ENCODE measurements around the gene SLC39A11. TPM values are rescaled to one million over a fixed set of nuclear protein-coding genes. Genes with fewer than 3 reads are reported as not detected.

SLC39A11 gene
- total RNA-seq, 4 donors from 2014 or later: 45.2 to 59.5 (median 49.2) TPM

GRCh38 chr17:72651988-72652387 is 440.5 kb downstream of the SLC39A11 start:
- no peak overlapping the region for H3K4me3 ChIP-seq
- H3K9me3 ChIP-seq: no peaks in the 10 kb centered on the region
- H3K27me3 ChIP-seq: no peaks in the 10 kb centered on the region
- H3K4me1 ChIP-seq: no peaks in the 10 kb centered on the region
- TF ChIP-seq, protein P1, sequence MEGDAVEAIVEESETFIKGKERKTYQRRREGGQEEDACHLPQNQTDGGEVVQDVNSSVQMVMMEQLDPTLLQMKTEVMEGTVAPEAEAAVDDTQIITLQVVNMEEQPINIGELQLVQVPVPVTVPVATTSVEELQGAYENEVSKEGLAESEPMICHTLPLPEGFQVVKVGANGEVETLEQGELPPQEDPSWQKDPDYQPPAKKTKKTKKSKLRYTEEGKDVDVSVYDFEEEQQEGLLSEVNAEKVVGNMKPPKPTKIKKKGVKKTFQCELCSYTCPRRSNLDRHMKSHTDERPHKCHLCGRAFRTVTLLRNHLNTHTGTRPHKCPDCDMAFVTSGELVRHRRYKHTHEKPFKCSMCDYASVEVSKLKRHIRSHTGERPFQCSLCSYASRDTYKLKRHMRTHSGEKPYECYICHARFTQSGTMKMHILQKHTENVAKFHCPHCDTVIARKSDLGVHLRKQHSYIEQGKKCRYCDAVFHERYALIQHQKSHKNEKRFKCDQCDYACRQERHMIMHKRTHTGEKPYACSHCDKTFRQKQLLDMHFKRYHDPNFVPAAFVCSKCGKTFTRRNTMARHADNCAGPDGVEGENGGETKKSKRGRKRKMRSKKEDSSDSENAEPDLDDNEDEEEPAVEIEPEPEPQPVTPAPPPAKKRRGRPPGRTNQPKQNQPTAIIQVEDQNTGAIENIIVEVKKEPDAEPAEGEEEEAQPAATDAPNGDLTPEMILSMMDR (IDR thresholded peaks at IDR 0.05): no peak
- no peak for TF ChIP-seq EP300 (IDR thresholded peaks at IDR 0.05)
- no peak for TF ChIP-seq POLR2AphosphoS5 (IDR thresholded peaks at IDR 0.05)
- TF ChIP-seq POLR2A (IDR thresholded peaks at IDR 0.05): no peak
- no peak overlapping the region for H3K27ac ChIP-seq
- DNase-seq (ENCODE audit: low spot score in 2 of 2): no peak
- H3K36me3 ChIP-seq: peaks cover 13% of the 10 kb centered on the region

GRCh38 chr17:72648702-72649101 is 443.8 kb downstream of the SLC39A11 start:
- DNase-seq (ENCODE audit: low spot score in 2 of 2): no peak
- peaks cover 16% of the 10 kb centered on the region for H3K36me3 ChIP-seq
- no peaks in the 10 kb centered on the region for H3K27me3 ChIP-seq
- H3K4me1 ChIP-seq: no peaks in the 10 kb centered on the region
- TF ChIP-seq EP300 (IDR thresholded peaks at IDR 0.05): no peak
- no peak for TF ChIP-seq POLR2A (IDR thresholded peaks at IDR 0.05)
- TF ChIP-seq POLR2AphosphoS5 (IDR thresholded peaks at IDR 0.05): no peak
- TF ChIP-seq, protein P1 (IDR thresholded peaks at IDR 0.05): no peak
- no peaks in the 10 kb centered on the region for H3K9me3 ChIP-seq
- 94% methylated on average over 10 of the region's 11 CpGs for WGBS
- H3K4me3 ChIP-seq: no peak overlapping the region
- no peak overlapping the region for H3K27ac ChIP-seq

GRCh38 chr17:72646176-72646575 is 446.3 kb downstream of the SLC39A11 start:
- WGBS: 80% methylated on average over 2 of the region's 2 CpGs
- Histone ChIP-seq H3K27ac (no peak overlapping the region), H3K36me3 (peaks cover 16% of the 10 kb centered on the region), H3K4me1 (no peaks in the 10 kb centered on the region), H3K27me3 (no peaks in the 10 kb centered on the region), H3K9me3 (no peaks in the 10 kb centered on the region), H3K4me3 (no peak overlapping the region)
- TF ChIP-seq POLR2A (IDR thresholded peaks at IDR 0.05): no peak
- TF ChIP-seq POLR2AphosphoS5 (IDR thresholded peaks at IDR 0.05): no peak
- TF ChIP-seq EP300 (IDR thresholded peaks at IDR 0.05): no peak
- TF ChIP-seq, protein P1 (IDR thresholded peaks at IDR 0.05): no peak
- DNase-seq (ENCODE audit: low spot score in 2 of 2): no peak

GRCh38 chr17:72644492-72644891 is 448.0 kb downstream of the SLC39A11 start:
- WGBS: 88% methylated on average over 4 of the region's 4 CpGs
- Histone ChIP-seq H3K27me3 (no peaks in the 10 kb centered on the region), H3K27ac (no peak overlapping the region), H3K9me3 (no peaks in the 10 kb centered on the region), H3K4me1 (no peaks in the 10 kb centered on the region), H3K4me3 (no peak overlapping the region), H3K36me3 (peaks cover 16% of the 10 kb centered on the region)
- no peak for DNase-seq (ENCODE audit: low spot score in 2 of 2)
- TF ChIP-seq POLR2AphosphoS5 (IDR thresholded peaks at IDR 0.05): no peak
- TF ChIP-seq POLR2A (IDR thresholded peaks at IDR 0.05): no peak

DNA sequence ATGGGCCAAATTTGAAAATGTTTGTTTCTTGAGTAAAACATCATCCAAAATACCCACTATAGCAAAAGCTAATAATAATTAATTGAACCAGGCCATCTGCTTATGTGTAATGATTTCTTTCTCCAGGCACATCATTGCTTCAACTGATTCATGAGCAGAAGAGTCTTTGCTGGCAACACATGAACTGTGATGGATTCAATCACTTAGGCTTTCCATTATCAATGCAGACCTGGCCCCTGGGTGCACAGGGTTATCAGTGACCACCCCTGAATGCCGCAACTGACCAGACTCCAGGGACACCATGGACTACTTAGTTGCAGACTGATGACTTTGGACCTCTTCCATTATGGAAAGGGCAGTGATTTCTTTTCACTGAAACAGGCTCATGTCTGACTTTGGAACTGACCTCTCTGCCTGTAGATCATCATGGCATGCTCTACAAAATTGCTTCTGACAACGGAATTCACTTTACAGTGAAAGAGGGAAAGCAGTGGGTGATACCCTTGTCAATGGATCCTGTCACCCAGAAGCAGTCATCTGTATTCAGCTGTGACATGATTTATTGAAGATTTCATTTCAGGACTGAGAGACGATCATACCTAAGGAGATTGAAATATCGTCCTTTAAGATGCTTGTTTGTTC is 448.8 kb downstream of the SLC39A11 start:
- no peaks in the 10 kb centered on the region for H3K27me3 ChIP-seq
- no peaks in the 10 kb centered on the region for H3K9me3 ChIP-seq
- no peak overlapping the region for H3K27ac ChIP-seq
- H3K36me3 ChIP-seq: peaks cover 12% of the 10 kb centered on the region
- H3K4me1 ChIP-seq: no peaks in the 10 kb centered on the region
- H3K4me3 ChIP-seq: no peak overlapping the region
- 90% methylated on average over 4 of the region's 4 CpGs for WGBS
- no peak for DNase-seq (ENCODE audit: low spot score in 2 of 2)
- TF ChIP-seq EP300 (IDR thresholded peaks at IDR 0.05) (no peak), POLR2A (IDR thresholded peaks at IDR 0.05) (no peak), POLR2AphosphoS5 (IDR thresholded peaks at IDR 0.05) (no peak)
- TF ChIP-seq, protein P1 (IDR thresholded peaks at IDR 0.05): no peak

DNA sequence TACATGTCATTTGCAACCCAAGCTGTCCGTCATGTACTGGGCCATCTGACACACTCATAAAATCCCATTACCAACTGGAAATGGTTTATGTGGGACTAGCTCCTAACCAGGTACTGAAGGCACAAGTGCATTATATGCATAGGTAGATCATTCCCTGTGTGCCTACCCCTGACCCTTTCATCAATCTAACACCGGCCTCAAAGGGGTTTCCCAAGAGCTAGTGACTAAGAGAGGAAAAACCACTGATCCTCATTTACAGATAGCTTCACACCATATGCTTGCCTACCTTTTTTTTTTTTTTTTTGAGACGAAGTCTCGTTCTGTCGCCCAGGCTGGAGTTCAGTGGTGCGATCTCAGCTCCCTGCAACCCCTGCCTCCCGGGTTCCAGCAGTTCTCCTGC is 449.8 kb downstream of the SLC39A11 start:
- DNase-seq (ENCODE audit: low spot score in 2 of 2): no peak
- TF ChIP-seq POLR2AphosphoS5 (IDR thresholded peaks at IDR 0.05) (no peak), POLR2A (IDR thresholded peaks at IDR 0.05) (no peak), EP300 (IDR thresholded peaks at IDR 0.05) (no peak)
- TF ChIP-seq, protein P1 (IDR thresholded peaks at IDR 0.05): no peak
- Histone ChIP-seq H3K27me3 (no peaks in the 10 kb centered on the region), H3K4me3 (no peak overlapping the region), H3K27ac (no peak overlapping the region), H3K9me3 (no peaks in the 10 kb centered on the region), H3K4me1 (no peaks in the 10 kb centered on the region), H3K36me3 (peaks cover 8% of the 10 kb centered on the region)
- 82% methylated on average over 7 of the region's 7 CpGs for WGBS
